Right hindlimb (tissue), 1 donor: ENCODE results near the gene ZNF665.
"Not testable (repeated sequence)": the region's sequence is repeated elsewhere in the genome, so short reads cannot be mapped to it uniquely, and the experiment has no call there.

Experiments used
- DNase-seq: peaks from one replicate; pipeline ENCODE4 v3.0.0-alpha.2; 2018

ZNF665 gene

GRCh38 chr19:53156850-53157249, 36.3 kb downstream of the ZNF665 start:
- DNase-seq = no peak

- DNase-seq = no peak
These were observed 45.5 kb downstream of the ZNF665 start for GRCh38 chr19:53147645-53148044.

- no peak for DNase-seq
These were observed 52.8 kb downstream of the ZNF665 start for GRCh38 chr19:53140351-53140750.

- DNase-seq = no peak
These were observed 56.7 kb downstream of the ZNF665 start for GRCh38 chr19:53136432-53136831.

- peak; percentile 91 for DNase-seq
These were observed 60.8 kb downstream of the ZNF665 start, which contains the start of gene ZNF415 for GRCh38 chr19:53132141-53132991. TSS of gene ZNF415 (minus strand) at chr19:53132910. CDS start at chr19:53122676, 10,234 bp downstream.

- no peak for DNase-seq
These were observed 61.4 kb downstream of the ZNF665 start for GRCh38 chr19:53131727-53132126.

- no peak for DNase-seq
These were observed 62.0 kb downstream of the ZNF665 start for GRCh38 chr19:53131085-53131590.

- DNase-seq = no peak
These were observed 62.7 kb downstream of the ZNF665 start for GRCh38 chr19:53130506-53130905.

- not testable (repeated sequence) for DNase-seq
These were observed 66.2 kb downstream of the ZNF665 start for GRCh38 chr19:53126733-53127526.

- DNase-seq = no peak
These were observed 69.8 kb downstream of the ZNF665 start for GRCh38 chr19:53123400-53123799.
